ENCODE data around the gene MIB2.
"Not testable (repeated sequence)": the region's sequence is repeated elsewhere in the genome, so short reads cannot be mapped to it uniquely, and the experiment has no call there.

Gene MIB2

DNA sequence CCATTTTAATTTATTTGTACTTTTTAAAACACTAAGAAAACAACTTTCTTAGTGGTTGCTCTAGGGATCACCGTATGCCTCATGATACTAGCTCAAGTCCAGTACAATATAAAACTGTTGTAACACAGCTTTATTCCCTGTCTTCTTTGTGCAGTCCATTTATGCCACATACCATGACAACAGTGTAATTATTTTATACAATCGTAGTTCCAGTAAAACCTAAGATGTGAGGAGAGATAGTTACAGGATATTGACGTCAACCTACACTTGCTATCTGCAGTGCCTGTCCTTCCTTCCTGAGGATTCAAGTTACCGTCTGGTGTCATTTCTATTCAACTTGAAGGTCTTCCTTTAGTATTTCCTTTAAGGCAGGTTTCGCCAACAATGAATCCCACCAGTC lies 31.0 kb downstream of the MIB2 start:
- not testable (repeated sequence) for DNase-seq (ENCODE audit: low read depth in 2 of 3, low spot score in 1 of 3)

DNA sequence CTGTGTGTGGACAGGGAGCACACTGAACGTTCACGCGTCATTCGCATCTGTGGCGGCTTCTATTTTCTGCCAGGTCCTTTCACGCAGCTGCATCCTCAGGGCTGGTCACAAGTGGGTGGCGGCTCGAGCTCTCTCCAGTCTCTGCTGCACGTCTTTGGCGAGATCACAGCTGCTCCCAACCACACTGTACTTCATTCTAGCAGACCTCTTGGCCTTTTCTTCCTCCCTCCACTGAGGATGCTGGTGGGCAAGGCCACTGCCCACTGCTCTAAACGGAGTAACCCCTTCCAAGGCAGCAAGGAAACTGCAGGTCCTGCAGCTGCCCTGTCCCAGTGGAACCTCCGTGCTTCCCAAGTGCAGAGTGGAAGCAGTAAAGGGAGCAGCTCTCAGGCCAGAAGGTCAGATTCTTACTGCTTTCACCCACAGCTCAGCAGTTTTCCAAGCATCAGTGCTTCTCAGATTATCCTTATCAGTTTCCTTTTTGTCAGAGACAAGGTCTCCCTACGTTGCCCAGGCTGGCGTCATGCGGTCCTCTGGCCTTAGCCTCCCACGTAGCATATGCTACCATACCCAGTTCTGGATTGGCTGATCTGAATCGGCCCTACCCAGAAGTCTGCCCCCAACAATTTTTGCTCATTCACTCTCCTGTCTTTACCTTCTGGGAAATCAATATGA lies 32.4 kb downstream of the MIB2 start:
- not testable (repeated sequence) for DNase-seq (ENCODE audit: low read depth in 2 of 3, low spot score in 1 of 3)

DNA sequence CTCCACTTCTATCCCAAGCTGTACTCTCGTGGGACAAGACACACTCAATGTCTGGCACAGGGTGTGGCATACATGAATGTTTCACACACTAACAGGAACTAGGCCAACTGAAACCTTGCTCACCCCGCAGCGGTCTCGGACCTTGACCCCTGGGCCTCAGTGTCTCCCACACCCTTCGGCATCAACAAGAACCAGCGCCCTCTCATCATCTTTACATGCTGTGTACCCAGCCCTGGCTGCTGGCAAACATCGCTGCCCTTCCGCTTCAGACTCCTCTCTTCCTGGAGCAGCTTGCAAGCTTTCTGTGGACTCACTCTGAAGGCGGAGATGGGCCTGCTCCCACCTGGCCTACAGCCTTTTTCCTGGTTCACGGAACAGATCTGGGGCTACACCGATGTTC lies 33.0 kb downstream of the MIB2 start:
- DNase-seq (ENCODE audit: low read depth in 2 of 3, low spot score in 1 of 3): not testable (repeated sequence)

DNA sequence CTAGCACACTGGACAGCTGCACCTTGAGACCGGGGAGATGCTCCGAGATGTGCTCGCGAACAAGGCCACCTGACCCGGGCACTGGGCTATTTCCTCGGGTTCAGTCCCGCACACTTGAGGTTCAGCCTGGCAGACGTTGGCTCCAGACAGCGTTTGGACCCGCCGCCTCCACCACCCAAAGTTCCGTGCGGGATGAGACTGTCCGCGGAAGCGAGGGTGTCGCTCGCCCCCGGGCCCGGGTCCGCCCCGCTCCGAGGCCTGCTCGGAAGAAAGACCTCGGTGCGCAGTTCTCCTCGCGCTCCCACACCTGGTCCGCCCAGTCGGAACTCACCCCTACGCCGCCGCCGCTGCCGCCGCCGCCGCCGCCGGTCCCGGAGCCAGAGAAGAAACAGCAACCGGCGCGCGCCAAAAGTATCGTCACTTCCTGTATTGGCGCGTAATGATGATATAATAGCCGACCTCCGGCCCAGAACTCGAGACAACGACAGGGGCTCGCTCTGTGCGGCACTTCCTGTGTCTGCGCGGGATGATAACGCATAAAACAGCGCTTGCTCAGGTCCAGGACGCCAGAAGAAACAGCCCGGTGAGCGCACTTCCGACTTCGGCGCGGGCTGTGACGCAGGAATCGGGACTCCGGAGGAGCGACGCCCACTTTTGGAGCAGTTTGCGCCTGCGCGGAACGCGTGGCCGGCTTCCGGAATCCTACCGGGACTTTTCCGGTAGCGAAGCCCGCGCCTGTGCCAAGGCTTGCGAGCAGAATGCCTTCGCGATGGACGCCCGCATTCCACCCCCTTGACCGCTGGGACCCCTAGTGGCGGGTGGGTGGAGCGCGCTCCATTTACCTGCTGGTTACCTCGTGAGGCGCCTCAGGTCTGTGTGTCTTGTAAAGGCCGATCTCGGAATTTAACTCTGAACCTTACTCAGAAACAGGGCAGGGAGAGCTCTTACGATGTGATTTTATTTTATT lies 43.6 kb downstream of the MIB2 start, which contains the start of gene CDK11B:
Gene CDK11B, minus strand, starts transcription at position 422 of the 967 bp plus-strand sequence. CDS start 1,519 bp downstream, outside the sequence.
- peak; percentile 89 to 99 (median 99) for DNase-seq (ENCODE audit: low read depth in 2 of 3, low spot score in 1 of 3)

DNA sequence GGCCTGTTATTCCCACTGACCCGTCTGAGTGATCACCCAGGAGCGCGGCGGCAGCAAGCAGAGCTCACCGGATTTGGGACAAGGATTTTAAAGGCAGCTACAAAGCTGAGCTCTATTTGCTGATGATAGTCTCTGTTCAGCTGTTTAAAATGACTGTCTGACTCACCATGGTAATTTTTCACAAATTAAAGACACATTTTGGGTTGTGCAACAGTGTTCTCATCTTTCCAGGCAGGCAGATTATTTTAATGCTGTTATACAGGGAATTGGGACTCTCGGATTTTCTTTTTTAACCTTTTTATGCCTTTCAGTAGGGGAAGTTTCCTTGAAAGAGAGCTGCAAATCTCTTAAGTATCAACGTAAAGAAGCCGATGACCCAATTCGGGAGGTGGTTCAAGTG lies 47.1 kb downstream of the MIB2 start:
- not testable (repeated sequence) for DNase-seq (ENCODE audit: low read depth in 2 of 3, low spot score in 1 of 3)

DNA sequence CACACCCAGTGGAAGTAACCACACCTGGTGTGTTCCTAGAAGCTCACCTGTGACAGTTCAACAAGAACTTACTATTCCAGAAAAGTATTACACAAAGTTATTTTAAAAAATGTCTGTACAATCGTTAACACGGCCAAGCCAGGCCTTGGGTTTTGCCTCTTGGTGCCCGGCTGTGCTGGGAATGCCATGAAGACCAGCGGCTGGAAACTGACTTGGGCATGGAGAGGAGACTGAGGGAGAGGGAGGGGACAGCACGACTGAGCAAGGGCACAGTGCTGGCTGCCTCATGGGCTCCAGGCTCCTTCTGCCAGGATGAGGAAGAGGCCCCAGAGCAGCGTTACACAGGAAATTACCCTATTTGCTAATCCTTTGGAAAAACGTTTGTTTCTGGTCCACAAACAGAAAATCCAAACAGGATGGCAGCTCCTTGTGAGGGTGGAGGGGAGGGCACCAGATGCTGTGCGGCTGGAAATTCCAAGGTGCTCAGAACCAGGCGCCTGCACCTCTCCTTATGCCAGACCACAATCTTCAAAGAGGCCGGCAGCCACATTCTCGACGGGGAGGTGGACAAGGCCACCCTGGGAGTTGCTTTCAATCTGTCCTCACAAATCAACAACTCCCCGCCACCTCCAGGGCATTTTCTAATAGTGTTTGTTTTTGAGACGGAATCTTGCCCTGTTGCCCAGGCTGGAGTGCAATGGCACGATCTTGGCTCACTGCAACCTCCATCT lies 47.7 kb downstream of the MIB2 start:
- DNase-seq (ENCODE audit: low read depth in 2 of 3, low spot score in 1 of 3): not testable (repeated sequence)

DNA sequence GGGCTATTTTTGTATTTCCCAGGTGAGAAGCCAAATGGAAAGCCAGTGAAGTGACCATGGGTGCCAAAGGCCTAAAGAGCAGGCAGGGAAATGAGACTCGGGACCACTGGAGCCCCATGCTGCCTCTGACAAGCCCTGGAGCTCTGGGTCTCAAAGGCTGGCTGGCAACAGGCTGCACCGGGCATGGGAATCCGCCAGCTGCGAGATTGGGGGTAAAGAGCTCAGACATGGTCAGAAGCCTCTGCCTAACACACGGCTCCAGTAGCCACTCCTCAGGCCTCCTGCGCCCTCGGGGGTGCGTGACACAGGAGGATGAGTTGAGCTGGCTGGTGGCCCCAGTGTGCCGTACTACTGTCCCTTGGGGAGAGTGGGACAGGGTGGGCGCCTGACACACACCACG lies 49.0 kb downstream of the MIB2 start:
- not testable (repeated sequence) for DNase-seq (ENCODE audit: low read depth in 2 of 3, low spot score in 1 of 3)

DNA sequence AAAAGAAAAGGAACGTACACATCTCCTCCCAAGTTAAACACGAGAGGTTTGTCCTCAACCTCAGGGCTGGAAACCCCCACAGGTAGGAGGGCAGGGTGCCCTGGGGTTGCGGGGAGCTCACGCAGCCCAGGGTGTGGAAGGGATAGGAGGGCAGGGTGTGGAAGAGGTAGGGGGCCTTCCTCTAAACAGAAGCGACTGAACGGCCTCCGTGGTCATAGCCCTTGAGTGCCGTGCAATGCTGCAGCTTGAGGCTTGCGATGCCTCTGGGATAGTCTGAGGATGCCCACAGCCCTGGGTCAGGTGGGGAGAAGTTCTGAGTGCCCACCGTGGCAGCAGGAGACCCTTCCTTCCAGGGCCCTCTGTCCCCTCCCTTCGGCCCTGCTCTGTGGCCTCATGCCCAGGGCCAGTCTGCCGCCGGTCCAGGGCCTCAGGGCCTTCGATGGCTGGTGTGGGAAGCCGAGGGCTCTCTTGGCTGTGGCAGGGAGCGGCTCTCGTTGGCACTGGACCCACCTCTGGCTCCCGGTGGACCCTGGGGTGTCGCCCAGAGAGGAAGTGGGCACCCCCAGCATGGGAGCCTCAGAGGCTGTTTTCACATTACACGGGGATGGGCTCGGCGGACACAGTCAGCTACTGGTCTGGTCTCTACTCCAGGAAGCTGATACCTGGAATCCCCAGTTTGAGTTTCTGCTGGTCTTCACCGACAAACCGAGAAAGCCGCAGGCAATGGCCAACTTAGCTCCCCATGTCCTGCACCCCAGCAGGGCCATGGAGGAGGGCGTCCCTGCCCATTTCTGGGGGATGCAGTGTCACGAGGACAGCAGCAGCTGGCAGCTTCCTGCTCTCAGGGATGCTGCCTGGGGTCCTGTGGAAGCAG lies 49.9 kb downstream of the MIB2 start:
- DNase-seq (ENCODE audit: low read depth in 2 of 3, low spot score in 1 of 3): no peak

DNA sequence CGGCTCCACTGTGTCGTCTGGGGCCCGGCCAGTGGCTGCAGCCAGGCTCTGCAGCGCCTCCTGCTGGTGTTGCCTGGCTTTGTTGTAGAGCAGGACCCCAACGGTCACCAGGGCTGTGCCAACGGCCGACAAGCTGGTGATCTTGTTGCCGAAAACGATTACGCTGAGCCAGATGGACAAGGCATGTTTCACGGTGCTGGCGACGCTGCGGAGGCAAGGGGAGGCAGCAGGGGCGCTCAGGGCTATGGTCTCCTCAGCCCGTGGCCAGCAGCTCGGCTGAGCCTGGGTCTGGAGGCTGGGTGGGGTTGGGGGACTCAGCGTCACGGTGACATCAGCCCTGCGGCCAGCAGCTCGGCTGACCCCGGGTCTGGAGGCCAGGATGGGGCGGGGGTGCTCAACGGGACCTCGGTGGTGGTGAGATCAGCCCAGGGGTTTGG lies 50.5 kb downstream of the MIB2 start:
- DNase-seq (ENCODE audit: low read depth in 2 of 3, low spot score in 1 of 3): peak in 2 of 3 donors; percentile 22 to 43

DNA sequence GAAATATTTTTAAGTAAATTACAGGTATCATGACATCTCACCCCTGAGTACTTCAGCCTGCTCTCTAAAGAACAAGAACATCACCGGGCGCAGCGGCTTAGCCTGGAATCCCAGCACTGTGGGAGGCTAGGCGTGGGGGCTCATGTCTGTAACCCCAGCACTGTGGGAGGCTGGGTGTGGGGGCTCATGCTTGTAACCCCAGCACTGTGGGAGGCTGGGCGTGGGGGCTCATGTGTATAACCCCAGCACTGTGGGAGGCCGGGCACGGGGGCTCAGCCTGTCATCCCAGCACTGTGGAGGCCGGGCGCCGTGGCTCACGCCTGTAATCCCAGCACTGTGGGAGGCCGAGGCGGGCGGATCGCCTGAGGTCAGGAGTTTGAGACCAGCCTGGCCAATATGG lies 51.2 kb downstream of the MIB2 start:
- DNase-seq (ENCODE audit: low read depth in 2 of 3, low spot score in 1 of 3): no peak

DNA sequence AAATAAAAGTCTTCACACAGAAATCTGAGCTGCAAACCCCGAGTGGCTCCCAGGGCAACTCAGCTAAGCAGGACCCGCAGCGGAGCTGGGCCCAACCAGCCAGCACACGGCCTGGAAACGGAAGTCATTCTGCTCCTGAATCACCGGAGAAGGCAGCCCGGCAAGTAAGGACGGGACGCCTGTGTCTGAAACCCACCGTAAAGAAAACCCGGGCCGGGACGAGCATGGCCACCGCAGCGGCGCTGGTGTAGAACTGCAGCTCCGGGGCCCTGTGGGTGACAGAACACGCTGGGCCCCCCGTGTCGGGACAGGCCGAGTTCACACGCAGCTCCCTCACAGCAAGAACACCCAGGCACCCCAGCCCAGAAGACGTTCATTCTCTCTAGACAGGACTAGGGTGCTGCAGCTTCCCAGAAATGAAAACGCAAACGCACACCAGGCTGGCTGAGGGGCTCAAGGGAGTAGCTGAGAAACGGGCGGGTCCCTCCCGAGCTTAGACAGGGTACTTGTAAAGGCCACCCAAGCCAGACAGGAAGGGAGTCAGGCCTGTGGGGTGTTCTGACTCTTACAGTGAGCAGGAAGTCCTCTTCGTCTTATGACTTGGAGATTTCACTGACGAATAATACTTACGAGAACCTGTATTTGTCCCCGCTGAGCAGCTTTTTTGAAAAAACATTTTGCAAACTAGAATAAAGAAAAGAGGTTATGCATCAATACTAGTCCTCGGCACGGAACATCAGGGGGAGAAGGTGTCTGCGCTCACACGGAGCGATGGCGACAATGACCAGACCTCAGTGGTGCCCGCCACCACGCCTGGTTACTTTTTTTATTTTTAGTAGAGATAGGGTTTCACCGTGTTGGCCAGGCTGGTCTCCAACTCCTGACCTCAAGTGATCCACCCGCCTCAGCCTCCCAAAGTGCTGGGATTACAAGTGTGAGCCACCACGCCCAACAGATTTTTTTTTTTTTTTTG lies 54.5 kb downstream of the MIB2 start:
- no peak for DNase-seq (ENCODE audit: low read depth in 2 of 3, low spot score in 1 of 3)

DNA sequence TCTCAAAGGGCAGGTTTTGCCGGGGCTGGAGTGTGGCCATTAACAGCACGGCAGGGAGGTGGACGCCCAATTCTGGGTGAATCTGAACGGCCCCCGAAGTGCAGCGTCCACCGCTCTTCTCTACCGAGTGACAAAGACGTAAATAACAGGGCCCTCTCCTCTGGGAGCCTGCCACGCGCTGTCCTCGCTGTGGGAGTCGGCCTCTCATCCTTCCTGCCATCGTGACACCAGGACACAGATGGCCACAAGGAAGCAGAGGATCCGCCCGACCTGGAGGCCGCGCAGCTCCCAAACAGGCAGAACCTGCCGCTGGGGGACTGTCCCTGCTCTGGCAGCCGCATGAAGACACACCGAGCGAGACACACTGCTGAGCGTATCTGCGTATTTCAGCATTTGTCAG lies 55.6 kb downstream of the MIB2 start:
- DNase-seq (ENCODE audit: low read depth in 2 of 3, low spot score in 1 of 3): no peak

DNA sequence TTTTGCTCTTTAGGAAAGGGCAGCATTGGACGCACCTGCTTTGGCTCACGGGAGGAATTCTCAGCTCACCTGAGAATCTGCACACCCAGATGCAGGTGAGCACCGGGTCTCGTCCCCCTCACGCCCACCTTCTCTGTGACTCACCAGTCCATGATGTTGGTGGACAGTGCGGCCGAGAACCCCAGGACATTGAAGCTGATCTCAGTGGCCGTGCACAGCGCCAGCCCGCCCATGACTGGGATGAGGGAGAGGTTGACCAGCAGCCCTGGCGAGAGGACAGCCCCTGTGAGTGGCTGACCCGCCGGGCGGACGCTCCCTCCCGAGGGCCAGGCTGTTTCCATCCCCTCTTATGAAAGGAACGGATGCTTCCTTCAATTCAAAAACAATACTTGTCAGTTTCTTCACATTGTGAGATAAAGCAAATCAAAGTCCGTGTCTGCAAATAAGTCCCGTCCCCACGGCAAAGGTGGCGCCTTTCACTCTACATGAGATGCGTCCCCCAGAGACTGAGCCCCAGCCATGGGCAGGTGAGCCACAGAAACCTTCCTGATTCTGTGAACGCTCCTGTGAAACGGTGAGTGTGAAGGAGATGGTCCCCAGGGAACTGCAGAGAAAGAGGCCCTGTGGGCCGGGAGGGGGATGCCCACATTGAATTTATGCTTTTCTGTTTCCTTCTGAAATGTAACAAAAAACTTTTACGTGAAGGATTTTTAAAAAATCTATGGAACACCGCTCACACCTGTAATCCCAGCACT lies 56.2 kb downstream of the MIB2 start:
- no peak for DNase-seq (ENCODE audit: low read depth in 2 of 3, low spot score in 1 of 3)

DNA sequence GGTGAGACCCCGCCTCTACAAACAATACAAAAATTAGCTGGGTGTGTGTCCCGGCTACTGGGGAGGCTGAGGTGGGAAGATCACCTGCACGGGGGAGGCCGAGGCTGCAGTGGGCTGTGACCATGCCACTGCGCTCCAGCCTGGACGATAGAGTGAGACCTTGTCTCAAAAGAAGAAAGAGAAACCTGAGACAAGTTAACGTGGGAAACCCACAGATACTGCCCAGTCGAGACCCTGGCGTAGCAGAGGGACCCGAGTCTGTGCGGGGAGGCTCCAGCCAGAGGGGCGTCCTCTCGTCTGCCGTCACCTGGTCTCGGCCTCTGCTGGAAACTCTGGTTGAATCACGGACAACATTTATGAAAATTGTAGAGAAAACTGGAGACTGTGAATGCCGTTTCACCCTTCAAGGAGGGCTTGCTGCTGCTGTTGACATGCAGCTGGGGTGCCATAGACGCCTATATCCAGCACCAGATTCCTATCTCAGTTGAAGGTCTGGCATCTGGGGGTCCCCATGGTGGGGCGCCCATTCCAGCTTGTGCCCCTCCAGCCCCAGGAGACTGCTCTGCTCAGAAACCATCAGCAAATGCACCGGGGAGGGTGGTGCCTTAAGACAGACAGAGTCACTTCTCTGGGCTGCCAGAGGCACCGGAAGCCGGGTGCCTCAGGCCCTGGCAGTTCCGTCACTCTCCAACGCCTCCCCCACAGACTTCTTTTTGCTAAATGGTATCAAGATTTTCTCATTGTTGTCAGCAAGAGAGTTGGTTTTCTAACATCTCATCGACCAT lies 57.1 kb downstream of the MIB2 start:
- DNase-seq (ENCODE audit: low read depth in 2 of 3, low spot score in 1 of 3): no peak

DNA sequence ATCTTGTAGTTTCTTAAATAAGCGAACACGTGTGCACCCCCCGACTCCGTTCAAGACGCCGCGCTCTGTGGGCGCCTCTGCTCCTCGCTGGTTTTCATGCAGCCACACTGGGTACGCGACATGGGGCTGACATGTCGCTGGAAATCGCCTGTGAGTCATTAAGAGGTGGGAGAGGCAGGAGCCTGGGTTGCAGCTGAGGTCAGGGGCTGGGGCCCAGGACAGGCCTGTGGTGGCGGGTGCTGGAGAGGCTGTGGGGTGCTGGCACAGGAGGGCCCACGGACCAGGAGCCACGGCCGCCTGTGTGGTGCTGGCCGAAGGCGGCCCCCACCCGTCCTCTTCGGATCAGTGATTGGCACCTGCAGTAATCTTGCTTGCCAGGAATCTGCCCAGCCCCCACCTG lies 59.5 kb downstream of the MIB2 start:
- DNase-seq (ENCODE audit: low read depth in 2 of 3, low spot score in 1 of 3): not testable (repeated sequence)

DNA sequence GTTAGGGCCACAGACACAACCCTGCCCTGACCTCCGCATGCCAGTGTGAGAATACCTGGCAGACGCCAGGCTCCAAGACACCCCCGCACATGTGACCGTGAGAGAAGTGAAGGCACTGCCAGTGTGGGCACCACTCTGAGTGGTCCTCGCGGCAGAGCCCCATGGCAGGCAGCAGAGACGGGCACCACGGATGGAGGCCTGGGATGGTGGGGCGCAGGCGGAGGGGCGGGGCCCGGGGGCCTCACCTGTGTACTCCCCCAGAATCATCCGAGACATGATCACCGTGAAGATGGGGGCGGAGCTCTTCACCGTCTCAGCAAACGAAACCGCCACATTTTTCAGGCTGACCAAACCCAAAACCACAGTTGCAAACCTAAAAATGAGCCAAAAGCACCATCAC lies 59.9 kb downstream of the MIB2 start:
- not testable (repeated sequence) for DNase-seq (ENCODE audit: low read depth in 2 of 3, low spot score in 1 of 3)

DNA sequence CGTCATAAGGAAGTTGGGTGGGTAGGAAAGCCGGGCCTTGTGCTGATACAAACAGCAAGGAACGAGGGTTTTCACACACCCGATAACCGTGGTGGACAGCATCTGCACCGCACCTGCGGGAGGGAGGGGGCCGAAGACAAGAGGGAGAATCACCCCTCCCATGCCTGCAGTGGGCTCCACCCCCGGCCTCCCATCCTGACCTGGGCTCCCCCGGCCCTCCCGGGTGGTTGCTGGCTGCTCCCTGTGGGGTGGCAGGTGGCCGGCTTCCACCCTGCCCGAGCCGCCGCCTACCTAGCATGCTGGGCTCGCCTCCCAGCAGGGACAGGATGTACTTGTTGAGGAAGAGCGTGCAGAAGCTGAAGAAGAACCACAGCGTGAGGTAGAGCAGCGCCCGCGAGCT lies 60.8 kb downstream of the MIB2 start:
- not testable (repeated sequence) for DNase-seq (ENCODE audit: low read depth in 2 of 3, low spot score in 1 of 3)
